Vagina (tissue), 2 donors: ENCODE results near the gene SCAMP5. TPM values are rescaled to one million over a fixed set of nuclear protein-coding genes. Genes with fewer than 3 reads are reported as not detected.
A peak's percentile ranks its signal among the peaks of the same experiment; 100 is the strongest.

ENCODE experiments used
- DNase-seq, 2 donors: peaks; one replicate each; pipeline ENCODE4 v3.0.0-alpha.2; 2017; ENCODE audit errors: extremely low spot score in 2 of 2
- H3K27ac ChIP-seq: fragments of 200-600 bp; sonication (generic); one replicate; pipeline ENCODE4 v1.5.1; 2019
- H3K27me3 ChIP-seq: fragments of 200-600 bp; sonication (generic); one replicate; pipeline ENCODE4 v1.5.1; 2019
- H3K36me3 ChIP-seq, 2 donors: fragments of 200-600 bp; sonication (generic); one replicate each; pipeline ENCODE4 v1.5.1; 2017 to 2019
- H3K4me1 ChIP-seq: fragments of 200-600 bp; sonication (generic); one replicate; pipeline ENCODE4 v1.5.1; 2019
- H3K4me3 ChIP-seq, 2 donors: fragments of 200-600 bp; sonication (generic); 1 replicate in 1 of 2; 2 replicates in 1 of 2; pipeline ENCODE4 v1.5.1; 2016 to 2019
- H3K9me3 ChIP-seq: fragments of 200-600 bp; sonication (generic); one replicate; pipeline ENCODE4 v1.5.1; 2019
- CTCF ChIP-seq, 3 experiments: fragments of 450-650 bp in 2 of 3; fragments of 200-600 bp in 1 of 3; sonication (generic) in 1 of 3; IDR thresholded peaks; one replicate each; pipeline ENCODE4 v1.5.1; 2017 to 2019; ENCODE audit warnings: antibody characterized with exemption in 3 of 3, mild to moderate bottlenecking in 2 of 3, moderate library complexity in 2 of 3
- POLR2A ChIP-seq, 2 donors: fragments of 450-650 bp; IDR thresholded peaks; one replicate each; pipeline ENCODE4 v1.6.1; 2017; ENCODE audit warnings: antibody characterized with exemption in 2 of 2, mild to moderate bottlenecking in 2 of 2, moderate library complexity in 2 of 2
- POLR2AphosphoS5 ChIP-seq, 2 donors: sonication (generic); formaldehyde crosslinking; IDR thresholded peaks; one replicate each; pipeline ENCODE4 v1.9.0; 2017; ENCODE audit warnings: antibody characterized with exemption in 2 of 2, mild to moderate bottlenecking in 2 of 2, low read depth in 1 of 2; ENCODE audit not compliant: insufficient read depth in 1 of 2
- intact Hi-C: fragments of 100-400 bp; cut with DNase I; formaldehyde crosslinking; loops from one replicate; pipeline ENCODE4 v1.15.1; 2023
- total RNA-seq: library from RNA; depleted of rRNA; stranded (reverse); fragments of >200 nt; gene quantifications from one replicate; pipeline ENCODE4 v1.2.3, GENCODE V29; 2016

Gene SCAMP5
- total RNA-seq, 1 donor from 2014 or later = 6.6 TPM

DNA sequence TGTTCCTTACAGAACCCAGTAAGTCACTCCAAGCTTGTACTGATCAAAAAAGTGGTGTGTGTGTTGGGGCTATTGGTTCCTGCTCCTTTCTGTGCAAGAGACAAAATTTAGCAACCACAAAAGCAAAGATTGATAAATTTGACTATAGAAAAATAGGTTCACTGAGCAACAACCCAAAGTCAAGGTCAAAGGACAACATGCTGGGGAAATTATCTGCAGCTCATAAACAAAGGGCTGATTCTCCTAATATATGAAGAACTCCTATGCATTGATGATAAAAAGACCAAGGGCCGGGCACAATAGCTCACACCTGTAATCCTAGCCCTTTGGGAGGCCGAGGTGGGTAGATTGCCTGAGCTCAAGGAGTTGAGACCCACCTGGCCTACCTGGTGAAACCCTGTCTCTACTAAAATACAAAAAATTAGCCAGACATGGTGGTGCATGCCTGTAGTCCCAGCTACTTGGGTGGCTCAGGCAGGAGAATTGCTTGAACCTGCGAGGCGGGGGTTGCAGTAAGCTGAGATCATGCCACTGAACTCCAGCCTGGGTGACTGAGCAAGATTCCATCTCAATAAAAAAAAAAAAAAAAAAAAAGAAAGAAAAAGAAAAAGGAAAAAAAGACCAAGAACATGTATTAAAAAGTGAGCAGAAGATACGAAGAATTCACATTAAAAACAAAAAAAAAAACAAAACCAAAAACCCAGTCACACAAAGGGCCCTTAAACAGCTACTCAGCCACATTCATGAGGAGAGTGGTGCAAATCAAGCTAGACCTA is 57.8 kb downstream of the SCAMP5 start:
- TF ChIP-seq POLR2A (IDR thresholded peaks at IDR 0.05) = no peak
- intact Hi-C loops = no loop called here
- no peak overlapping the region for H3K4me3 ChIP-seq
- no peak overlapping the region for H3K27ac ChIP-seq
- no peaks in the 10 kb centered on the region for H3K27me3 ChIP-seq
- no peaks in the 10 kb centered on the region for H3K36me3 ChIP-seq
- DNase-seq = no peak
- no peaks in the 10 kb centered on the region for H3K9me3 ChIP-seq
- H3K4me1 ChIP-seq = peaks cover 10% of the 10 kb centered on the region

DNA sequence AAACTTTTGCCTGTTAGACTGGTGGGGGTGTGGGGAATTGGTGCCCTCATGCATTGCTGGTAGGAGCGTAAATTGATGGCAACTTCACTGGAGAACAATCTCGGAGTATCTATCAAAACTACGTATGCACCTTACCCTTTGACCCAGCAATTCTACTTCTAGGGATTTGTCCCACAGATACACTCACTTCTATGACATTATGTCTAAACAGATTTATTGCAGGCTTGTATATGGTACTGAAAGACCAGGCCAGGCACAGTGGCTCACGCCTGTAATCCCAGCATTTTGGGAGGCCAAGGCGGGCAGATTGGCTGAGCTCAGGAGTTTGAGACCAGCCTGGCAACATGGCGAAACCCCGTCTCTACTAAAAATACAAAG is 58.4 kb downstream of the SCAMP5 start:
- Histone ChIP-seq H3K36me3 (no peaks in the 10 kb centered on the region), H3K9me3 (no peaks in the 10 kb centered on the region), H3K4me3 (no peak overlapping the region), H3K4me1 (peaks cover 7% of the 10 kb centered on the region), H3K27me3 (no peaks in the 10 kb centered on the region), H3K27ac (no peak overlapping the region)
- TF ChIP-seq POLR2A (IDR thresholded peaks at IDR 0.05) (no peak), POLR2AphosphoS5 (IDR thresholded peaks at IDR 0.05; ENCODE audit: insufficient read depth in 1 of 2, low read depth in 1 of 2) (no peak), CTCF (IDR thresholded peaks at IDR 0.05) (no peak)
- intact Hi-C loops = no loop called here
- DNase-seq = no peak

DNA sequence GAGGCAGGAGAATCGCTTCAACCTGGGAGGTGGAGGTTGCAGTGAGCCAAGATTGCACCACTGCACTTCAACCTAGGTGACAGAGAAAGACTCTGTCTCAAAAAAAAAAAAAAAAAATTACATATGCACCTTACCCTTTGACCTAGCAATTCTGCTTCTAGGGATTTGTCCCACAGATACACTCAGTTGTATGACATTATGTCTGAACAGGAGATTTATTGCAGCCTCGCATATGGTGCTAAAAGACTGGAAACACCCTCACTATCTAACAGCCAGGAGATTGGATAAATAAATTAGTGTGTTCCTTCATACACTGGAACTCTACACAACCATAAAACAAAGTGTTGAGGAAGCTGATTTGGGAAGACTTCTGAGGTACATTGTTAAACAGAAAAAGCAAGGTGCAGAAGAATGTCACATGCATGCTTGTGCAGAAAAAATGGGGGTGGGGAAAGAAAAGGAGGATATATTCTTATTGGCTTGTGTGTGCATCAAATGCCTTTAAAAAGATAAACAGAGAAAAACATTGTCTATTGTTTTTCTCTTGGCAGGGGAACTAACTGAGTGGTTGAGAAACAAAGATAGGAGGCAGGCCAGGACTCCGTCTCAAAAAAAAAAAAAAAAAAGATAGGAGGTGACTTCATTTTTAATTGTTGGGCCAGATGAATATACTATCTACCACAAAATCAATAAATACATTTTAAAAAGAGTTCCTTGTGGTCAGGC is 59.0 kb downstream of the SCAMP5 start:
- TF ChIP-seq POLR2AphosphoS5 (IDR thresholded peaks at IDR 0.05; ENCODE audit: insufficient read depth in 1 of 2, low read depth in 1 of 2) (no peak), POLR2A (IDR thresholded peaks at IDR 0.05) (no peak), CTCF (IDR thresholded peaks at IDR 0.05) (no peak)
- intact Hi-C loops = no loop called here
- H3K4me3 ChIP-seq = no peak overlapping the region
- no peaks in the 10 kb centered on the region for H3K9me3 ChIP-seq
- peaks cover 2% of the 10 kb centered on the region for H3K4me1 ChIP-seq
- DNase-seq = no peak
- H3K27me3 ChIP-seq = no peaks in the 10 kb centered on the region
- H3K36me3 ChIP-seq = no peaks in the 10 kb centered on the region
- no peak overlapping the region for H3K27ac ChIP-seq

DNA sequence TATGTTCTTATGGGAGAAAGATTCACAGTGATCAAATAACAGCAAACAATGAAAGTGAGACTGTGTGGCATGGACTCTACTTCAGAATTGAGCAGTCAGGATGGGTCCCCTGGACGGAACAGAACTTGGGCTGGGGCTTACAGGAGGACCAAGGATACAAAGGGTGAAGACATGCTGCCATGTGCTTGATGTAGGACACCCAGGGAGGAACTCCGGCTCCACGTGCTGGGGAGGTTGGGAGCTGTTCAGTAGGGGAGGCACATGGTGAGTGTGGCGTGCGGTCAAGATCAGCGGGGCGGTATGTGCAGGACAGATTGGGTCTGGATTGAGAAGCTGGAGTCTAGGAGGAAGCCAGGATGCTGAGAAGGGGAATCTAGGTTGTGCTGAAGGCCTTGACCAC is 60.7 kb downstream of the SCAMP5 start:
- H3K27ac ChIP-seq = no peak overlapping the region
- no peaks in the 10 kb centered on the region for H3K36me3 ChIP-seq
- DNase-seq = no peak
- no peaks in the 10 kb centered on the region for H3K4me1 ChIP-seq
- H3K27me3 ChIP-seq = no peaks in the 10 kb centered on the region
- no peak for TF ChIP-seq POLR2AphosphoS5 (IDR thresholded peaks at IDR 0.05; ENCODE audit: insufficient read depth in 1 of 2, low read depth in 1 of 2)
- TF ChIP-seq CTCF (IDR thresholded peaks at IDR 0.05) = no peak
- no peak for TF ChIP-seq POLR2A (IDR thresholded peaks at IDR 0.05)
- no peak overlapping the region for H3K4me3 ChIP-seq
- intact Hi-C loops = no loop called here
- H3K9me3 ChIP-seq = no peaks in the 10 kb centered on the region

- no peaks in the 10 kb centered on the region for H3K4me1 ChIP-seq
- intact Hi-C loops = no loop called here
- H3K27ac ChIP-seq = no peak overlapping the region
- H3K4me3 ChIP-seq = no peak overlapping the region
- no peaks in the 10 kb centered on the region for H3K9me3 ChIP-seq
- H3K27me3 ChIP-seq = no peaks in the 10 kb centered on the region
- DNase-seq = peak; percentile 49 to 78
- no peaks in the 10 kb centered on the region for H3K36me3 ChIP-seq
- TF ChIP-seq POLR2AphosphoS5 (IDR thresholded peaks at IDR 0.05; ENCODE audit: insufficient read depth in 1 of 2, low read depth in 1 of 2) (no peak), POLR2A (IDR thresholded peaks at IDR 0.05) (no peak), CTCF (IDR thresholded peaks at IDR 0.05) (no peak)
Measured at GRCh38 chr15:75058127-75058905, 63.0 kb downstream of the SCAMP5 start.
